Measurements from ENCODE around the gene ZFYVE19. TPM values are rescaled to one million over a fixed set of nuclear protein-coding genes. Genes with fewer than 3 reads are reported as not detected.

The ZFYVE19 gene
- total and polyA plus RNA-seq, 2 of the 13 experiments (the other 11 are each of a cell fraction or from before 2014, with no cell fraction given): 23.3 to 44.0 TPM

- no peak for TF ChIP-seq REPIN1 (CRISPR knock-in tag; IDR thresholded peaks at IDR 0.05; ENCODE audit: borderline replicate concordance, low read depth)
- TF ChIP-seq ZNF792 (CRISPR knock-in tag; IDR thresholded peaks at IDR 0.05): no peak
- no peak for TF ChIP-seq CHCHD3 (CRISPR knock-in tag; IDR thresholded peaks at IDR 0.05)
- TF ChIP-seq, protein P1, sequence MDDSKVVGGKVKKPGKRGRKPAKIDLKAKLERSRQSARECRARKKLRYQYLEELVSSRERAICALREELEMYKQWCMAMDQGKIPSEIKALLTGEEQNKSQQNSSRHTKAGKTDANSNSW (CRISPR knock-in tag; IDR thresholded peaks at IDR 0.05; ENCODE audit: borderline replicate concordance): no peak
- TF ChIP-seq ZNF761 (CRISPR knock-in tag; conservative IDR thresholded peaks at IDR 0.05): no peak
- no peak for TF ChIP-seq ZFP36L2 (CRISPR knock-in tag; IDR thresholded peaks at IDR 0.05)
- no peak for TF ChIP-seq ZSCAN9 (CRISPR knock-in tag; IDR thresholded peaks at IDR 0.05; ENCODE audit: borderline replicate concordance)
- TF ChIP-seq NR3C1 (CRISPR knock-in tag; IDR thresholded peaks at IDR 0.05): no peak
- no peak for TF ChIP-seq ZBTB38 (CRISPR knock-in tag; IDR thresholded peaks at IDR 0.05)
- TF ChIP-seq MLLT10 (CRISPR knock-in tag; IDR thresholded peaks at IDR 0.05): no peak
- no peak for TF ChIP-seq ZNF207 (IDR thresholded peaks at IDR 0.05; ENCODE audit: borderline replicate concordance)
- no peak for TF ChIP-seq ZFP41 (CRISPR knock-in tag; IDR thresholded peaks at IDR 0.05; ENCODE audit: borderline replicate concordance)
- no peak for TF ChIP-seq ZFAT (CRISPR knock-in tag; conservative IDR thresholded peaks at IDR 0.05)
Measured at GRCh38 chr15:40821195-40821594, 14.3 kb downstream of the ZFYVE19 start (continued).

GRCh38 chr15:40823572-40824343, 16.9 kb downstream of the ZFYVE19 start:
- ATAC-seq: peak; percentile 95
- H3K9ac ChIP-seq (ENCODE audit: insufficient read depth, low read depth, low read length): no peak overlapping the region
- in situ Hi-C loops (cut with HindIII; ENCODE audit: extremely low pct_ligation_motif_present, low pct_unique_long_range_greater_than_20kb): no loop called here
- H3K4me1 ChIP-seq (ENCODE audit: insufficient read depth, low read length): peaks cover 55% of the 10 kb centered on the region
- POLR2A ChIA-PET: interaction anchor here (1.0 to 2.1 kb wide), 2 partner anchors 17 to 23 kb away, joined by 4 to 8 read pairs; partner anchors contain the start of genes DNAJC17 and ZFYVE19
- FAIRE-seq: peak; percentile 26
- no peaks in the 10 kb centered on the region for H3K9me3 ChIP-seq (ENCODE audit: low read length)
- no peaks in the 10 kb centered on the region for H4K20me1 ChIP-seq (ENCODE audit: insufficient read depth, low read length)
- H3K4me3 ChIP-seq (replicated peaks in 1 of 3; ENCODE audit: insufficient read depth in 1 of 3, low read depth in 2 of 3, low read length in 3 of 3): no peak overlapping the region; a peak in 1 of 6 replicates
- no peak overlapping the region for H3K4me2 ChIP-seq (ENCODE audit: low read depth, low read length)
- H3K27me3 ChIP-seq (ENCODE audit: control insufficient read depth in 1 of 2, insufficient read depth in 2 of 2, low read length in 2 of 2): no peaks in the 10 kb centered on the region
- no peaks in the 10 kb centered on the region for H3K36me3 ChIP-seq (replicated peaks in 1 of 2; ENCODE audit: control insufficient read depth in 1 of 2, insufficient read depth in 2 of 2, low read length in 2 of 2)
- peak; percentile 82 for DNase-seq (ENCODE audit: low spot score)
- H3K79me2 ChIP-seq (ENCODE audit: insufficient read depth, low read length): no peaks in the 10 kb centered on the region
- WGBS (ENCODE audit: low lambda C conversion rate): 21% methylated on average over 1 of the region's 1 CpG
- CTCF ChIA-PET (ENCODE audit: low intra/inter-chr PET ratio, low total read pairs): no interaction called here
- BruUV-seq (replicated peaks): no TSS peak
- H3K27ac ChIP-seq (ENCODE audit: extremely low read length, insufficient read depth, low read length): no peak overlapping the region
- intact Hi-C loops (cut with micrococcal nuclease; ENCODE audit: unreplicated experiment): no loop called here
- no peak overlapping the region for H2AFZ ChIP-seq (ENCODE audit: low read length)
- no peak for TF ChIP-seq ZNF318 (CRISPR knock-in tag; IDR thresholded peaks at IDR 0.05)
- TF ChIP-seq ELF3 (CRISPR knock-in tag; IDR thresholded peaks at IDR 0.05): peak; percentile 41; the same call in 1 of the 2 replicates

Measured in HepG2 (cell line).